Mononuclear cell (primary cell): ENCODE data around the gene SLC6A3. TPM values are rescaled to one million over a fixed set of nuclear protein-coding genes. Genes with fewer than 3 reads are reported as not detected.

ENCODE experiments used
- H3K27me3 ChIP-seq: 2 replicates; pipeline ENCODE4 v1.6.0; 2011; ENCODE audit warnings: low read length, control low read depth; ENCODE audit not compliant: insufficient read depth
- H3K4me1 ChIP-seq: 2 replicates; pipeline ENCODE4 v1.5.1; 2011; ENCODE audit warnings: mild to moderate bottlenecking, low read length, control low read depth; ENCODE audit not compliant: insufficient read depth
- H3K4me3 ChIP-seq: 2 replicates; pipeline ENCODE4 v1.5.1; 2011; ENCODE audit warnings: mild to moderate bottlenecking, low read length, moderate library complexity
- H3K9me3 ChIP-seq: 2 replicates; pipeline ENCODE4 v1.5.1; 2011; ENCODE audit warnings: low read depth, mild to moderate bottlenecking, control low read depth, low read length
- total RNA-seq: library from RNA; depleted of rRNA; stranded (reverse); fragments of >200 nt; gene quantifications from one replicate; pipeline ENCODE4 v1.2.3, GENCODE V29; 2012

Gene SLC6A3
- total RNA-seq, 1 donor, result not detected

- no peaks in the 10 kb centered on the region for H3K27me3 ChIP-seq
- no peaks in the 10 kb centered on the region for H3K9me3 ChIP-seq
- H3K4me1 ChIP-seq, result peaks cover 12% of the 10 kb centered on the region
Observed at GRCh38 chr5:1471997-1472963, 27.0 kb upstream of the SLC6A3 start.

GRCh38 chr5:1471240-1471853 lies 26.1 kb upstream of the SLC6A3 start:
- Histone ChIP-seq H3K4me3 (no peak overlapping the region), H3K4me1 (peaks cover 4% of the 10 kb centered on the region), H3K9me3 (no peaks in the 10 kb centered on the region), H3K27me3 (no peaks in the 10 kb centered on the region)

More at GRCh38 chr5:1471997-1472963, 27.0 kb upstream of the SLC6A3 start:
- no peak overlapping the region for H3K4me3 ChIP-seq

GRCh38 chr5:1470762-1471211 lies 25.5 kb upstream of the SLC6A3 start:
- H3K27me3 ChIP-seq, result no peaks in the 10 kb centered on the region
- no peaks in the 10 kb centered on the region for H3K9me3 ChIP-seq
- H3K4me3 ChIP-seq, result no peak overlapping the region
- no peaks in the 10 kb centered on the region for H3K4me1 ChIP-seq

- Histone ChIP-seq H3K4me3 (no peak overlapping the region), H3K4me1 (no peaks in the 10 kb centered on the region), H3K9me3 (no peaks in the 10 kb centered on the region), H3K27me3 (no peaks in the 10 kb centered on the region)
Observed at GRCh38 chr5:1468629-1469527, 23.6 kb upstream of the SLC6A3 start.

GRCh38 chr5:1468247-1468612 lies 23.0 kb upstream of the SLC6A3 start:
- Histone ChIP-seq H3K27me3 (no peaks in the 10 kb centered on the region), H3K9me3 (no peaks in the 10 kb centered on the region), H3K4me1 (no peaks in the 10 kb centered on the region), H3K4me3 (no peak overlapping the region)

- H3K4me3 ChIP-seq, result no peak overlapping the region
- H3K27me3 ChIP-seq, result no peaks in the 10 kb centered on the region
- H3K9me3 ChIP-seq, result no peaks in the 10 kb centered on the region
- H3K4me1 ChIP-seq, result no peaks in the 10 kb centered on the region
Observed at GRCh38 chr5:1467341-1468246, 22.4 kb upstream of the SLC6A3 start.

- Histone ChIP-seq H3K4me3 (no peak overlapping the region), H3K9me3 (no peaks in the 10 kb centered on the region), H3K4me1 (no peaks in the 10 kb centered on the region), H3K27me3 (no peaks in the 10 kb centered on the region)
Observed at GRCh38 chr5:1466631-1467265, 21.5 kb upstream of the SLC6A3 start.

- no peaks in the 10 kb centered on the region for H3K4me1 ChIP-seq
- no peak overlapping the region for H3K4me3 ChIP-seq
- H3K9me3 ChIP-seq, result no peaks in the 10 kb centered on the region
- H3K27me3 ChIP-seq, result no peaks in the 10 kb centered on the region
Observed at GRCh38 chr5:1465966-1466471, 20.8 kb upstream of the SLC6A3 start.

GRCh38 chr5:1465117-1465516 lies 19.9 kb upstream of the SLC6A3 start:
- no peaks in the 10 kb centered on the region for H3K27me3 ChIP-seq
- H3K4me3 ChIP-seq, result no peak overlapping the region
- H3K9me3 ChIP-seq, result no peaks in the 10 kb centered on the region
- no peaks in the 10 kb centered on the region for H3K4me1 ChIP-seq

- Histone ChIP-seq H3K4me3 (no peak overlapping the region), H3K4me1 (no peaks in the 10 kb centered on the region), H3K9me3 (no peaks in the 10 kb centered on the region), H3K27me3 (no peaks in the 10 kb centered on the region)
Observed at GRCh38 chr5:1464511-1464910, 19.3 kb upstream of the SLC6A3 start.

- no peak overlapping the region for H3K4me3 ChIP-seq
- H3K9me3 ChIP-seq, result no peaks in the 10 kb centered on the region
- no peaks in the 10 kb centered on the region for H3K27me3 ChIP-seq
- H3K4me1 ChIP-seq, result no peaks in the 10 kb centered on the region
Observed at GRCh38 chr5:1464096-1464446, 18.8 kb upstream of the SLC6A3 start.

GRCh38 chr5:1463326-1464095 lies 18.3 kb upstream of the SLC6A3 start:
- no peaks in the 10 kb centered on the region for H3K27me3 ChIP-seq
- H3K4me1 ChIP-seq, result no peaks in the 10 kb centered on the region
- no peak overlapping the region for H3K4me3 ChIP-seq
- H3K9me3 ChIP-seq, result no peaks in the 10 kb centered on the region

GRCh38 chr5:1462358-1462757 lies 17.1 kb upstream of the SLC6A3 start:
- Histone ChIP-seq H3K27me3 (no peaks in the 10 kb centered on the region), H3K4me1 (no peaks in the 10 kb centered on the region), H3K4me3 (no peak overlapping the region), H3K9me3 (no peaks in the 10 kb centered on the region)
